HG03103 (cell line): ENCODE results near the gene CGNL1.

Experiments
- ATAC-seq: cut with Tn5 transposase; IDR thresholded peaks from one replicate; pipeline ENCODE4 v1.9.1; 2021; ENCODE audit warnings: low read depth; ENCODE audit not compliant: unreplicated experiment

Gene CGNL1

DNA sequence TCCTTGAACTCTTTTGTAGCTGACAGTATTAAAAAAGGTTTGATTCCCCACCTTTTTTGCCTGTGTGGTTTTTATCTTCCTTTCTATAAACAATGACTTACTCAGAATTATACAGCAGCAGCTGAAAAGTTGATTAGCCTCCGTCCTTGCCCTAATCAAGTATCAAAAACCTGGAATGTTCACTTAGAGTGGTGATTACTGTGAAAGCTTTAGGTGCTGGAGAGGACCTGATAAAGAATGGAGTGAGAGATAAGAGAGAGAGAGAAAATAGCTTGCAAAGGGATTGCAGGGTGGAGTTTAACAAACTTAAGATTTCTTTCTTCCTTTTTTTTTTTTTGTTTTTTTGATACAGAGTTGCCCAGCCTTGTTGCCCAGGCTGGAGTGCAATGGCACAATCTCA lies 6.7 kb downstream of the CGNL1 start:
- ATAC-seq = no peak

DNA sequence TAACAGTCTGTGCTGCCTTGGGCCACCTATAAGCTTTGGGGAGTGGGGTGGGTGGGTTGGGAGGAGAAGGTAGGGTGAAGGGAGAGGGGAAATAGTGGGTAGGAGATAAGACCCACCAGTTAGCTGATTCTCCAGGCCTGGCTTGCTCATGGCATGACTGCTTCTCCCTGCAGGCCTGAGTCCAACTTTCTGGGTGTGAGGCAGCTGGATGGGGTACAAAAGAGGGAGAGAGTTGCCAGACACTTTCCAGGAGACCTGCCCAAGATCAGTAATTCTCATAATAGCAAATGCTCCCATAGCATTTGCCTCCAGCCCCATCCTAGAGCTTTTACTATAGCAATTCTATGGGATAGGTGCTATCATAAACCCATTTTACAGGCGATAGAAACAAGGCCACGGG lies 7.7 kb downstream of the CGNL1 start:
- no peak for ATAC-seq

DNA sequence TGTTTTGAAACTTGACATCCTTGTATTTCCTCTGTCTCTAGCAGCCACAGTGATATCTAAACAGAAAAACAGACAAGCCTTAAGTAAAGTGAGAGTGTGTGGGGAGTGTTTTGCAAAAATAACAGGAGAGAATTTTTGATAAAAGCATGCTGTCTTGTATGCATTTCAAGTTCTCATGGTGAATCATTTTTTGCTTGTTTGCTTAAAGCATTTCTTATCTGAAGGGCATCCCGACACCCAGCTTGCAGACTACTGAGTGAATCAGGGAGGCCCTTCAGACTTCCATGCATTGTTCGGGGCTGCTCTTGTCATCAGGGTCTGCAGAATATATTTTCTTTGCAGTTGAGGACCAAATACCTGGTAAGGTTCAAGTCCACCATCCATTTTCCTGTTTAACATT lies 8.5 kb downstream of the CGNL1 start:
- no peak for ATAC-seq

DNA sequence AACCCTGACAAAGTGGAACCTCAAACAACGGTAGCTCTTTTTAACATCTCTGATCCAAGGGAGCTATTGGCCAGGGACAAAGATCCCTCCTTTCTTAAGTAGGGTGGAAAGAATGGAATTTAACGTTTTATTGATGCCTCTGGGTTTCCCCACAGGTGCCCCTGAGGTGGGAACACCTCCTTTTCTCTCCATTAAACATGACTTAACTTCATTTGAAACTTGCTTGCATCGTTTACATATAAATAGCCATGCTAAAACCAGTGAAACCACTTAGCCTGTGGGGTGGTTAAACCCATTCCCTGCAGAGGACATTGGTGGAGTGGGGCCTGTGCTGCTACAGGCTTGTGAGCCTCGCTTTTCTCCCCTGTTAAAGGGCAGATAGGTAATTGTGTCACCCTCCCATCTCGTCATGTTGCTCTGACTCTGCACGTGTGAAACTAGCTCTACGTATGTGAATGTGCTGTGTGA lies 9.7 kb downstream of the CGNL1 start:
- no peak for ATAC-seq

DNA sequence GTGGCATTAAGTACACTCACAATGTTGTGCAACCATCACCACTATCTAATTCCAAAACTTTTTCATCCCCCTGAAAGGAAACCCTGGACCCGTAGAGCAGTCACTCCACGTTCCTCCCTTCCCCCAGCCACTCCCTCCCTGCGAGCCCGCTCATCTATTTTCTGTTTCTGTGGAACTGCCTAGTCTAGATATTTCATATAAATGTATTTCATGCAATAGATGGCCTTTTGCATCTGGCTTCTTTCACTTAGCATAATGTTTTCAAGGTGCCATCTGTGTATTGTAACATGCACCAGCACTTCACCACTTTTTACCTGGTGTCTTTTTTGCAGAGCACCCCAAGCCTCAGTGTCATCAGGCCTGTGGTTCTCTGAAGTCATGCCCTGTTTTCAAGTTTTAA lies 10.7 kb downstream of the CGNL1 start:
- ATAC-seq = no peak

DNA sequence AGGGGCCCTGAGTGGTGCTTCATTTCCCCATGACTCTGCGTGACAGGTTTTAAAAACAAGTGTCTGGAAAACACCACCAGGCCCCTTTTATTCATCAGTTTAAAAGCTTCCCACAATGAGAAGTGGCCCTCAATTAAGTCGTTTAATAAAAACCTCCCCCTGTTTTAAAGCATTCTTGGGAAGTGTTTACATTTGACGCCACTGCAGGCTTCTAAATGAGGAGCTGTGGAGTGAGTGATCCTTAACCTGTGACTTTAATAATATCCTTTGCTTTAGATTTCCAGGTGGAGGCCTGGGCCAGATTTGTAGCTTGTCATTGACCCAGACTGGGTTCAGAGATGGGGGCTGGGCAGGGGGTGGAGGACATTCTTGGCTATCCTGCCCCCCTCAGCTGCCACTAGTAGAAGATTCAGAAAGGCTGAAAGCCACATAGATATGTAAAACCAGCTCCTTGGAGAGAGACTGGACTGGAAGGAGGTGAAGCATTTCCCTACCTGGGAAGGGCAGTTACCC lies 11.3 kb downstream of the CGNL1 start:
- no peak for ATAC-seq

DNA sequence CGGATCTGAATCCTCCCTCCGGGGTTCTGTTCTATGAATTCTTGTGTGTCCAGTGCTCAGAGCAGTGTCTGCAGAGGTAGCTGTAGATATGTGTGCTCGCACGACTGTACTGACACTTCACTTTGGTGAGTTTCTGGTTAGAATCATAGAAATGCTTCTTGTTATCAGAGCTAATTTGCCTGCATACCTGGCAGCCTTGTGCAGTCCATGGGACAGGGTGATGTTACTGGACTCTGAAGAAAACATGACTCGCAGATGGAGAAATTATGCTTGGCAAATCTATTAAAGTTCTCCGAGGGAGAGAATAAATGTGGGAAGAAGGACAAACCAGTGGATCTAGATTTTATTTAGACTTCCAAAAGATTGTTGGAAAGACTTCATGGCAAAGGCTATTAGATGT lies 12.2 kb downstream of the CGNL1 start:
- ATAC-seq = no peak

DNA sequence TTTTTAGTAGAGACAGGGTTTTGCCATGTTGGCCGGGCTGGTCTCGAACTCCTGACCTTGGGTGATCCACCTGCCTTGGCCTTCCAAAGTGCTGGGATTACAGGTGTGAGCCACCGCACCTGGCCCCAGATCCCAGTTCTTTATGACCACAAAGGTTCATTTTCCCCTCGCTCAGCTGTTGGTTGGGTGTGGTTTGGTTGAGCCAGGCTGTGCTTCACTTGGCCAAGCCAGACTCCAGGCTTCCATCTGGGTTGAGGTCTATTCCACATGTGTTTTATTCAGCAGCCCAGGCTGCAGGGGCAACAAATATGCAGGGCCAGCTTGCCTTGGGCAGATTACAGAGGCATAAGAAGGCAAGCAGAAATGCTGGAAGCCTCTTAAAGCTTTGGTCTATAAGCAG lies 13.7 kb downstream of the CGNL1 start:
- ATAC-seq = no peak

DNA sequence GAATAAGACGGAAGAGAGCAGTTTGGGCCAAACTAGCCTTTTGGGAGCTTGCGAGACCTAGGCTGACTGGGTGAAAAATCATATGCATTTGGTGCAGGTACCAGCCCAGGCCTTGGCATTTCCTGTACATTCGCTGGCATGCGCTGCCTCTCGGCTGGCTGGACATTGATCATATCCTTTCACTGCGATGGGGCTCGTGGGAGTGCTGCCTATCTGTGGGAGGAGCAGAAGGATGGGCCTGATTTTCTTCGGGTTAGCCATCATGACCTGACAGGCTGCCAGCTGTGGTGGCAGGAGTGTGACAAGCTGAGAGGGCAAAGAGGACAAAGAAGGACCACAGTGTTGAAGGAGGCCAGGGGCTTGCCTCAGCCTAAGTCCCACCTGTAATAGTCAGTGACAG lies 14.3 kb downstream of the CGNL1 start:
- no peak for ATAC-seq

DNA sequence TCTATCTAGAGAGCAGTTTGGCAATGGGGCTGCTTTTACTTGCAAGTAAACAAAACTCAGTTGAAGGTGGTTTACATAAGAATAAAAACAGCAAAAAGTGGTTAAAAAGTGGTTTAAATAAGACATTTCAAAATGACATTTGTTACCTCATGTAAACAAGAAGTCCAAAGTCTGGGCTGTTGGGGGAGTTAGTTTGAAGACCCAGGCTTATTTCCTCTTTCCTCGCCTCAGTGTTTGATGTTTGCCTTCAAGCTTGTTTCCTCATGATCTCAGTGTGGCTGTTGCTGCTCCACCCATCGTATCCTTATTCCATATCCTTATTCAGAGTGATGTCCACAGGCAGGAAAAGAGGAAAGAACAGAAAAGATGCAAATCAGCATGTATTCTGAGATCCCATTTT lies 15.2 kb downstream of the CGNL1 start:
- ATAC-seq = no peak

DNA sequence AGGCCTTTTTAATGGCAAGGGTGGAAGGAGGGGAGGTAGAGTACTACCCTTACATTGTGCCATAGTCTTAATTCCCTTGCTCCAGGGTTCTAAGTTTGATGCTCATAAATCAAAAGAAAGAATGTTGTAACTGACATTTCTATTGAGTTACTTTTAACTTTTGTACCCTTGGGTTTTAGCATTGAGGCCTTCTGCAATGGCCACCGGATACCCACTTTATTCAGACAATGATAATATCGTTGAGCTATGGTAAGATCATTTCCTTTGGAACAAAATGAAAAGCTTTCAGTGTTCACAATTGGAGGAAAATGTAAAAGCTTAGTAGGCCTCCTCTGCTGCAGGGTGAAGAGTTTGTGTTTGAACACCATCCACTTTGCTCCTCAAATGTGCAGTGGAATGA lies 16.8 kb downstream of the CGNL1 start:
- ATAC-seq = no peak

DNA sequence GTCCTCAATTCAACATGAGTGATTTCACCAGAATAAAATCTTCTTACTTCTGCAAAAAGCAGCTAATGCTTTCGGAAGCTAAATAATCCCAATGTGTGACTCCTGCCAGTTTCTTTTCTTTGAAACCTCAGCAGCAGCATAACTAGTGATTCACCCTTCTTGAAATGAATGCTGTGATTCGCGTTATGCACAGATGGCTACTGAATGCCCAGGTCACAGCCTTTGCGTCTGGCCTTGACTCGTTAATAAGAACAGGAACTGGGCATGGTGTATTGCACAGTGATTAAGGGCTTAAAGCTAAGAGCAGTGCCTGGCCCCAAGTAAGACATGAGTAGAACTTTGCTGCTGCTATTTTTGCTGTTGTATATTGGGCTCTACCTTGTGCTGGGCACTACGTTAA lies 19.0 kb downstream of the CGNL1 start:
- no peak for ATAC-seq

DNA sequence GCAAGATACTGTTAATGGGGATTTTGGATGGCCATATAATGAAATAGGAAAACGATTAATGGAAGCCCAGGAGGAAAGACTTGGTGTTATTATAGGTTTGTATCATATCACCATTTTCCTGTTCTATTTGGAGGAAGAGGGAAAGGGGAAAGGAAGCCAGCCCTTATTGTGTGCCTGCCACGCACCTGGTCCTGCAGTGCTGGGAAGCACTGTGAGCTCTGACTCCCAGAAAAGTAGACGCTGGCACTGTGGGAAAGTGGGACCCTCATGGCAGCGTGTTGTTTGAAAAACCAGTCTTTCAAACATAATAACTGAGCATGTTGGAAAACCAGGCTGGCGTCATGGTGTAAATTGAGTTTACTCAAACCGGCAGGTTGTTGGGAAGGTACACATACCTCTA lies 22.0 kb downstream of the CGNL1 start:
- ATAC-seq = no peak

DNA sequence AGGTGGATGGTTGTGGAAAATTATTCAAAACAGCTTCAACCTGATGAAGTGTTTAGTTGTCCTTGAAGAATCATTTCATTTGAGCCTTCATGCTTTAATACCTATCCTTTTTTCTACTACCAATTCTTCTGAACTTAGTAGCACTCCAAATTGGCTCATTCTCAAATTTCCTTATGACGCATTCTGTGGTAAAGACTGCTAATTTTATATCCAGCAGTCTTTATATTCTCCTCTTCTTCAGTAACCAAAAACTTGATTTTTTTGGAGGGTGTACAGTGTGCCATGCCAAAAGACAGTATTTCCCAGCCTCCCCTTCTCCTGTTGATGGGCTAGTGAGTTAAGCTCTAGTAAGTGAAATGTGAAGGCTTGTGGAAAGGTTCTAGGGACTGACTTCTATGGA lies 25.2 kb downstream of the CGNL1 start:
- ATAC-seq = no peak

DNA sequence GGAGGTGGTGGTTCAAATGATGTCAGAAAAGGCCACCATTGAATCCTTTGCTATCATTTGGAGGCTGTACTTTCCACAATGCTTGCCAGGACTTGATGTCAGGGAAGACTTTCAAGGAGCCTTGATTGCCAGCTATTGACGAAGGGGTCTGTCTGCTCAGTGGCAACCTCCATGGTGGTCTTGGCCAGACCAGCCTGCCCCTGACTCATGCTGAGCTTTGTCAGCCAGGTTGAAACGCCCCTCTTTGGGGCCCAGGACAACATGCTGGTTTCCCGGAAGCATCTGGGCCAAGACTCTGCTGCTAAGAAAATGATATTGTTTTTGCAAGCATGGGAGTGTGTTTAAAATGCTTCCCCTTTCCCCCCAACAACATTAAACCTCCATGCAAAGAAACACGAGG lies 26.7 kb downstream of the CGNL1 start:
- no peak for ATAC-seq

DNA sequence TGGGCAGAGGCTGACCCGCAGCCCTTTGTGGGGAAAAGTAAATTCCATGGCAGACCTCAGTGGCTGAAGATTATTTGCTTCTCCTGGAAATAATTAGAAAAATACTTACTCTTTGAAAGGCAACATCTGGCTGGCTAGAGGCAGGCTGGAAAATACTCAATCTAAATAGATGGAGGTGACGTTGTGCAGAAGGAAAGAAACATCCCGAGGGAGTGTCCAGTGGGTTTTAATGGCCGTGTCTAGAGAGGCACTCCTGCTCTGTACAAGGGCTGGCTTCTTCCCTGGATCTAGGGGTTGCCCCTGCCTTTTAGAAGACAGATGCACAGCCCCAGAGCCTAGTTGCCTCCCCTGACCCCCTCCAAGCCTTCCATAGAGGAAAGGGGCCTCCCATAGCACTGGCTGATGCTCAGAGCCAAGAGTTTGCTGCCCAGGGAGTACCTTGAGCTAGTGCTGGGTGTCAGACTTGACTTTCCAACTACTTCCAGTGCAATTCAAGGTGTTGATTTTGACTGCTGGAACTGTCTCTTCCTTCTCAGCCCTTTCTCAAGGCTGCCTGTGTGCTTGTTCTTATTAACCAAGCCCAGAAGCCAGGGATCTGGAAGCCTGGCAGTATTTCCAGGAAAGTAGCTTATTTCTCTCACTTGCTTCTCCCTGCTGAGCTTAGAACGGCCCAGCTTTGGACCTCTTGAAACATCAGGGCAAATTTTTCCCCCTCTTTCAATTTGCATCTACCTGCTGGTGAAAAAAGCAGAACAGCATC lies 27.4 kb downstream of the CGNL1 start:
- ATAC-seq = no peak

DNA sequence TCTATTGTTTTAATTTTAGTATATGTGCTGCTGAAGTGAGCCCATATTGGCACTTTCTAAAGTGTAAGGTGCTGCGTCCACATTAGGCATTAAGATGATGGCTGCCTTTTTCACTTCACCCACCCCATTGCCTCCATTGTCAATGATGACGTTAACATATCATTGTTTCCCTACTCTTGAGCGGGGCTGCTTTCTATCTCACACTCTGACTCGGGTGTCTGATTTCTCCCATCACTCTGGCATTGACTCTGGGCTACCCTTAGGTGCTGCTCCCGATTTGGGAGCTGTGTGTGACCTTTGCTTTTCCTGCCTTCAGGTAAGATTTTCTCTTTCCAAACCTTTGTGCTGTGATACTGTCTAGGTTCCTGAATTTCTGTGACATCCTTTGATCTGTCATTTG lies 28.8 kb downstream of the CGNL1 start:
- no peak for ATAC-seq

DNA sequence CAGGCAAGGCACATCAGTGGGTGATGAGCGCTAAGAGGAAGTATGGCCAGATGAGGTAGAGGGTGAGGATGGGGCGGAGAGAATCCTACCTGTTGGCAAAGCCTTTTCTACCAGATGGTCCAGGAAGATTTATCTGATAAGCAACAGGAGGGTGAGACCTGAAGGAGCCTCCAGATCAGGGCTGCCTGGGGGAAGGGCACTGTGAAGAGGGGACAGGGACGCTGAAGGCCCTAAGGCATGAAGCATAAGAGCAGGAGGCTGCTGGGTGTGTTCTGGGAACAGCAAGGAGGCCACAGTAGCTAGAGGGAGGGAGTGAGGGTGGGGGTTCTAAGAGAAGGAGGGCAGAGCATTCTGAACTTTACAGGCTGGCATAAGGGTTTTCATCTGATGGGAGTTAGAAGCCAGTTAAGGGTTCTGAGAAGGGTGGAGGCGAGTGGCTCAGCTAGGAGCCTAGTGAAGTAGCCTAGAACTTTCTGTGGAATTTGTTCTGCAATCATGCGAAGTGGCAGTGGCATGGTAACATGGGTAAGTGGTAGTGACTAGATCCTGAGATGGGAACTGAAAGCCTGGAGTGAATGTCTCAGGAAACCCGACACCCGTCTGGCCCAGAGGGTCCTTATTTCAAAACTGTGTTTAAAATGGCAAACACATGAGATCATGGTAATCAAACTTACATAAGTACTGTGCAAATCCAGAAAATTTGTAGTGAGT lies 29.9 kb downstream of the CGNL1 start:
- ATAC-seq = no peak

DNA sequence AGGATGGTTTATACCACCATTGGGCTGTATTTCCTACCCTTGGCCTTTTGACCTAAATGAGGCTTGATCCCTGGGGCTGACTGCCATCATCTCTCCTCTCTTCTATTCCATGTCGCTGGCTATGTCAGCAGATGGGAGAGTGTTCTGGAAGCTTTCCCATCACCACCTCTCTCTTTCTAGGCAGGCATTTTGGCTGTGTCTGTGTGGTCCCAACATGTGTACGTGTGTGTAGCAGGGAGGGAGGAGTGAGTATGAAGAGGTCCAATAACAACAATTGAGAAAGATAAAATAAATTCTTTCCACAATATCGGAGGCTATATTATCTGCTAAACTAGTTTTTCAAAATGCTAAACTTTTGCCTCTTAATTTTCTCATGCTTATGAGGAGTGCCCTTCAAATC lies 34.1 kb downstream of the CGNL1 start:
- ATAC-seq = no peak

DNA sequence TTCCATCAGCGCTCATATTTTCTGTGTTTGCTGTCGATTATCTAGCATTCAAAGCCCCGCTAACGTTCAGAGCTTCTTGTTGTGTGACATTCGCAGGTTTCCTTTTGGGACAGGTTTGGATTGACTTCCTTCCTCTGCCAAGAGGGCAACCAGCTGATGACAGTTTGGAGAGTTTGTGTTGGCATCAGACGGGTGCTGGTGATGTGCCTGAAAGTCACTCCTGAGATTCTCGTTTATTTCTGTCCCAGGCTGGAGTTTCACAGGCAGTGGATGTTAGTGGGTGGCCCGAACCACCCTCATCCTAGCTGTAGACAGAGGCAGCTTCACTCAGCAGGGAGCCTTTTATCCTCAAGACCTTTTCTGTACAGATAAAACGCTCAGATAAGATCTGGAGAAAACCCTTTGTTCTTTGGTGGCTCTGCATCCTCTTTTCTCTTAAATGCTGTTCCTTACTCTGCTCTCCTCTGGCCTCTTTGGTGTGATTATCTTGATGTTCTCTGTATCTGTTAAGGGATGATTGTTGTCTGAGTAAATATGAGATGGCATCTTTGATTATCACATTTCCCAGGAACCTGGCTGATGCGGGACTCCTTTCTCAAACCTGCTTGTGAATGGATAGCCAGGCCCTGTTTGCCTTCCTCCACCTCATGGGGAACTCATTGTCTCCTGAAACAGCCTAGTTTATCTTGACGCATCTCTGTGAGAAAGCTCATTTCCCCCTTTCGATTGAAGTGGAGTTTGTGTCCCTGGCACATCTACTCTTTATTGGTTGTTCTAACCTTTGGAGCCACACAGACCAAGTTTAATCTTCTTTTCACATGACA lies 35.9 kb downstream of the CGNL1 start:
- no peak for ATAC-seq

DNA sequence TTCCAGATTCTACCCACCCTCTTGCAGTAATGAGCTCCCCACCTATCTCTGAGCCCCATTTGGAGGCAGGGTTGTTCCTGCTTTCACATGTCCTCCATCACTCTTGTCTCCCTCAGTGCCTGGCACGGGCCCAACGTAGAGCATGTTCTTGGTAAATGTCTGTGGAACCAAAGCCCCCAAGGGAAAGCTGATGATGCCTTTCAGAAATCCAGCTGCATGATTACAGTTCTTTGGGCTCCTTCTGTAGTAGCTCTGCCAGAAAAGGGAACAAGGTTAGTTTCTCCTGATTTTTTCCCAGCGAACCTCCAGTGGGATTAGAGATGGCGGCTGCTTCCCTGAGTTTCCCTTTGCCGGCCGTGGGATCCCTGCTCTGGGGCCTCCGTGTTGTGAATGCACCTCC lies 39.3 kb downstream of the CGNL1 start:
- ATAC-seq = no peak
